Measurements from ENCODE around the gene MRPS27. TPM values are rescaled to one million over a fixed set of nuclear protein-coding genes. Genes with fewer than 3 reads are reported as not detected.

Gene MRPS27
- 100 to 1,000 TPM in 1 of 2 donors, 10 to 100 TPM in 1; 87.4 to 116 TPM for total RNA-seq

GRCh38 chr5:72319976-72320752 lies at the start of gene MRPS27, which contains the start of gene PTCD2:
Gene MRPS27 (minus strand): TSS chr5:72320240. CDS start chr5:72320221, 19 bp downstream.
Gene PTCD2 (plus strand): TSS chr5:72320373. CDS start chr5:72320383, 10 bp downstream.
- peak within 1 kb of the TSS; percentile 96 for H3K27ac Mint-ChIP-seq
- H3K36me3 Mint-ChIP-seq = peaks cover 27 to 35% of the 10 kb centered on the region in 2 donors
- no peaks in the 10 kb centered on the region for H3K9me3 Mint-ChIP-seq
- DNase-seq (ENCODE audit: low spot score in 2 of 2) (peak; percentile 89 to 94), ATAC-seq (peak; percentile 100)

- DNase-seq (ENCODE audit: low spot score in 2 of 2) (no peak), ATAC-seq (no peak)
- Mint-ChIP-seq H3K9me3 (no peaks in the 10 kb centered on the region), H3K27ac (no peak overlapping the region), H3K36me3 (peaks cover 6 to 8% of the 10 kb centered on the region in 2 donors)
These were observed 49.7 kb upstream of the MRPS27 start for GRCh38 chr5:72369711-72370110.

- Mint-ChIP-seq H3K36me3 (peaks cover 6 to 8% of the 10 kb centered on the region in 2 donors), H3K27ac (no peak overlapping the region), H3K9me3 (no peaks in the 10 kb centered on the region)
- DNase-seq (ENCODE audit: low spot score in 2 of 2) (no peak), ATAC-seq (no peak)
These were observed 49.3 kb upstream of the MRPS27 start for GRCh38 chr5:72369301-72369700.

GRCh38 chr5:72368271-72368670 lies 48.2 kb upstream of the MRPS27 start:
- ATAC-seq (no peak), DNase-seq (ENCODE audit: low spot score in 2 of 2) (no peak)
- Mint-ChIP-seq H3K9me3 (no peaks in the 10 kb centered on the region), H3K27ac (no peak overlapping the region), H3K36me3 (peaks cover 7 to 8% of the 10 kb centered on the region in 2 donors)

- ATAC-seq (peak in 1 of 2 donors; percentile 67), DNase-seq (ENCODE audit: low spot score in 2 of 2) (peak in 1 of 2 donors; percentile 26)
- Mint-ChIP-seq H3K27ac (no peak overlapping the region), H3K9me3 (no peaks in the 10 kb centered on the region), H3K36me3 (peaks cover 12 to 24% of the 10 kb centered on the region in 2 donors)
These were observed 46.4 kb upstream of the MRPS27 start for GRCh38 chr5:72366324-72366976.

- no peak for DNase-seq (ENCODE audit: low spot score in 2 of 2)
- no peak for ATAC-seq
- Mint-ChIP-seq H3K9me3 (no peaks in the 10 kb centered on the region), H3K36me3 (peaks cover 12 to 24% of the 10 kb centered on the region in 2 donors), H3K27ac (no peak overlapping the region)
These were observed 44.9 kb upstream of the MRPS27 start for GRCh38 chr5:72364951-72365350.

- Mint-ChIP-seq H3K9me3 (no peaks in the 10 kb centered on the region), H3K36me3 (peaks cover 19 to 30% of the 10 kb centered on the region in 2 donors), H3K27ac (no peak overlapping the region)
- ATAC-seq = no peak
- no peak for DNase-seq (ENCODE audit: low spot score in 2 of 2)
These were observed 44.1 kb upstream of the MRPS27 start for GRCh38 chr5:72364171-72364570.

GRCh38 chr5:72363166-72363802 lies 43.2 kb upstream of the MRPS27 start:
- H3K27ac Mint-ChIP-seq = peak overlapping the region in 1 of 2 donors; percentile 74
- H3K36me3 Mint-ChIP-seq = peaks cover 21 to 31% of the 10 kb centered on the region in 2 donors
- H3K9me3 Mint-ChIP-seq = no peaks in the 10 kb centered on the region
- no peak for ATAC-seq
- DNase-seq (ENCODE audit: low spot score in 2 of 2) = no peak

- Mint-ChIP-seq H3K36me3 (peaks cover 21 to 31% of the 10 kb centered on the region in 2 donors), H3K9me3 (no peaks in the 10 kb centered on the region), H3K27ac (no peak overlapping the region)
- DNase-seq (ENCODE audit: low spot score in 2 of 2) (no peak), ATAC-seq (no peak)
These were observed 39.8 kb upstream of the MRPS27 start for GRCh38 chr5:72359886-72360285.

- H3K36me3 Mint-ChIP-seq = peaks cover 21 to 31% of the 10 kb centered on the region in 2 donors
- H3K9me3 Mint-ChIP-seq = no peaks in the 10 kb centered on the region
- ATAC-seq = no peak
- no peak for DNase-seq (ENCODE audit: low spot score in 2 of 2)
- H3K27ac Mint-ChIP-seq = no peak overlapping the region
These were observed 38.9 kb upstream of the MRPS27 start for GRCh38 chr5:72358925-72359324.

- ATAC-seq = no peak
- peaks cover 15 to 18% of the 10 kb centered on the region in 2 donors for H3K36me3 Mint-ChIP-seq
- no peak overlapping the region for H3K27ac Mint-ChIP-seq
- H3K9me3 Mint-ChIP-seq = no peaks in the 10 kb centered on the region
- no peak for DNase-seq (ENCODE audit: low spot score in 2 of 2)
These were observed 36.3 kb upstream of the MRPS27 start for GRCh38 chr5:72356361-72356760.

GRCh38 chr5:72355706-72356299 lies 35.8 kb upstream of the MRPS27 start:
- peaks cover 13 to 14% of the 10 kb centered on the region in 2 donors for H3K36me3 Mint-ChIP-seq

GRCh38 chr5:72353046-72353445 lies 33.0 kb upstream of the MRPS27 start:
- no peak for DNase-seq (ENCODE audit: low spot score in 2 of 2)
- peaks cover 6 to 13% of the 10 kb centered on the region in 2 donors for H3K36me3 Mint-ChIP-seq
- H3K9me3 Mint-ChIP-seq = no peaks in the 10 kb centered on the region
- no peak for ATAC-seq
- no peak overlapping the region for H3K27ac Mint-ChIP-seq

More at GRCh38 chr5:72355706-72356299, 35.8 kb upstream of the MRPS27 start:
- ATAC-seq (no peak), DNase-seq (ENCODE audit: low spot score in 2 of 2) (no peak)
- Mint-ChIP-seq H3K27ac (no peak overlapping the region), H3K9me3 (no peaks in the 10 kb centered on the region)

GRCh38 chr5:72352616-72353015 lies 32.6 kb upstream of the MRPS27 start:
- DNase-seq (ENCODE audit: low spot score in 2 of 2) (no peak), ATAC-seq (no peak)
- H3K36me3 Mint-ChIP-seq = peaks cover 6 to 13% of the 10 kb centered on the region in 2 donors
- no peak overlapping the region for H3K27ac Mint-ChIP-seq
- H3K9me3 Mint-ChIP-seq = no peaks in the 10 kb centered on the region

GRCh38 chr5:72351376-72351775 lies 31.3 kb upstream of the MRPS27 start:
- DNase-seq (ENCODE audit: low spot score in 2 of 2) (no peak), ATAC-seq (no peak)
- H3K36me3 Mint-ChIP-seq = peaks cover 6 to 13% of the 10 kb centered on the region in 2 donors
- no peaks in the 10 kb centered on the region for H3K9me3 Mint-ChIP-seq
- no peak overlapping the region for H3K27ac Mint-ChIP-seq

GRCh38 chr5:72347801-72348308 lies 27.8 kb upstream of the MRPS27 start:
- Mint-ChIP-seq H3K36me3 (peaks cover 16 to 28% of the 10 kb centered on the region in 2 donors), H3K27ac (no peak overlapping the region), H3K9me3 (no peaks in the 10 kb centered on the region)
- DNase-seq (ENCODE audit: low spot score in 2 of 2) = no peak
- peak; percentile 93 to 95 for ATAC-seq

Measured in activated naive CD4-positive, alpha-beta T cell treated with anti-CD3 and anti-CD28 coated beads, Interleukin-2, amount 50 U/mL, for 72 hours (primary cell).